ENCODE data around the gene DNAI1.

DNAI1 gene

GRCh38 chr9:34505370-34506120 lies 46.9 kb downstream of the DNAI1 start:
- Histone ChIP-seq H3K9ac (no peak overlapping the region), H3K27ac (no peak overlapping the region), H2AFZ (ENCODE audit: low read depth) (no peak overlapping the region), H3K79me2 (ENCODE audit: insufficient read depth, low read depth) (no peaks in the 10 kb centered on the region), H3K4me2 (no peak overlapping the region), H3K4me3 (IDR thresholded peaks at IDR 0.05; ENCODE audit: insufficient read depth, low read depth, low read length) (no peak overlapping the region), H3K27me3 (ENCODE audit: insufficient read depth, low read depth) (0 out of 2 replicates have a peak, but pooled peaks cover 3% of the 10 kb centered on the region), H3K36me3 (ENCODE audit: insufficient read depth) (no peaks in the 10 kb centered on the region), H4K20me1 (ENCODE audit: insufficient read depth) (no peaks in the 10 kb centered on the region), H3K4me1 (ENCODE audit: low read depth, poor library complexity, severe bottlenecking) (no peaks in the 10 kb centered on the region)
- TF ChIP-seq CTCF (conservative IDR thresholded peaks at IDR 0.05; ENCODE audit: low read depth, low read length), result no peak

- Histone ChIP-seq H3K4me1 (ENCODE audit: low read depth, poor library complexity, severe bottlenecking) (no peaks in the 10 kb centered on the region), H2AFZ (ENCODE audit: low read depth) (no peak overlapping the region), H3K79me2 (ENCODE audit: insufficient read depth, low read depth) (no peaks in the 10 kb centered on the region), H3K36me3 (ENCODE audit: insufficient read depth) (no peaks in the 10 kb centered on the region), H3K4me3 (IDR thresholded peaks at IDR 0.05; ENCODE audit: insufficient read depth, low read depth, low read length) (no peak overlapping the region), H3K27ac (no peak overlapping the region), H3K27me3 (ENCODE audit: insufficient read depth, low read depth) (0 out of 2 replicates have a peak, but pooled peaks cover 3% of the 10 kb centered on the region), H3K9ac (no peak overlapping the region), H4K20me1 (ENCODE audit: insufficient read depth) (no peaks in the 10 kb centered on the region), H3K4me2 (no peak overlapping the region)
- TF ChIP-seq CTCF (conservative IDR thresholded peaks at IDR 0.05; ENCODE audit: low read depth, low read length), result no peak
Measured at GRCh38 chr9:34506623-34507022, 48.0 kb downstream of the DNAI1 start.

GRCh38 chr9:34507556-34507955 lies 49.0 kb downstream of the DNAI1 start:
- no peak overlapping the region for H3K27ac ChIP-seq
- no peaks in the 10 kb centered on the region for H3K36me3 ChIP-seq (ENCODE audit: insufficient read depth)
- H3K4me1 ChIP-seq (ENCODE audit: low read depth, poor library complexity, severe bottlenecking), result no peaks in the 10 kb centered on the region
- no peak overlapping the region for H2AFZ ChIP-seq (ENCODE audit: low read depth)
- H3K4me3 ChIP-seq (IDR thresholded peaks at IDR 0.05; ENCODE audit: insufficient read depth, low read depth, low read length), result no peak overlapping the region
- H3K4me2 ChIP-seq, result no peak overlapping the region
- 0 out of 2 replicates have a peak, but pooled peaks cover 3% of the 10 kb centered on the region for H3K27me3 ChIP-seq (ENCODE audit: insufficient read depth, low read depth)
- H4K20me1 ChIP-seq (ENCODE audit: insufficient read depth), result no peaks in the 10 kb centered on the region
- no peak overlapping the region for H3K9ac ChIP-seq
- no peak for TF ChIP-seq CTCF (conservative IDR thresholded peaks at IDR 0.05; ENCODE audit: low read depth, low read length)
- no peaks in the 10 kb centered on the region for H3K79me2 ChIP-seq (ENCODE audit: insufficient read depth, low read depth)

GRCh38 chr9:34507966-34508365 lies 49.4 kb downstream of the DNAI1 start:
- Histone ChIP-seq H3K4me1 (ENCODE audit: low read depth, poor library complexity, severe bottlenecking) (no peaks in the 10 kb centered on the region), H3K4me3 (IDR thresholded peaks at IDR 0.05; ENCODE audit: insufficient read depth, low read depth, low read length) (no peak overlapping the region), H3K9ac (no peak overlapping the region), H3K4me2 (no peak overlapping the region), H3K27me3 (ENCODE audit: insufficient read depth, low read depth) (0 out of 2 replicates have a peak, but pooled peaks cover 3% of the 10 kb centered on the region), H3K36me3 (ENCODE audit: insufficient read depth) (no peaks in the 10 kb centered on the region), H3K79me2 (ENCODE audit: insufficient read depth, low read depth) (no peaks in the 10 kb centered on the region), H3K27ac (no peak overlapping the region), H2AFZ (ENCODE audit: low read depth) (no peak overlapping the region), H4K20me1 (ENCODE audit: insufficient read depth) (no peaks in the 10 kb centered on the region)
- TF ChIP-seq CTCF (conservative IDR thresholded peaks at IDR 0.05; ENCODE audit: low read depth, low read length), result no peak
